H9 (cell line): ENCODE results near the gene ZNF609. TPM values are rescaled to one million over a fixed set of nuclear protein-coding genes. Genes with fewer than 3 reads are reported as not detected.

Experiments
- DNase-seq: peaks from one replicate; pipeline ENCODE4 v3.0.0-alpha.2; 2017
- H2AFZ ChIP-seq: one replicate; pipeline ENCODE4 v1.6.1; 2013; ENCODE audit warnings: mild to moderate bottlenecking, low read length, control low read depth, moderate library complexity
- H2AK5ac ChIP-seq: 2 replicates; pipeline ENCODE4 v1.6.1; 2013; ENCODE audit warnings: low read length, control low read depth, mixed read lengths; ENCODE audit not compliant: insufficient read length
- H2BK120ac ChIP-seq: one replicate; pipeline ENCODE4 v1.6.1; 2013; ENCODE audit warnings: low read depth, mild to moderate bottlenecking, low read length, control low read depth, inconsistent platforms; ENCODE audit not compliant: poor library complexity, severe bottlenecking
- H2BK12ac ChIP-seq: 2 replicates; pipeline ENCODE4 v1.6.1; 2013; ENCODE audit warnings: low read length, control low read depth, mixed read lengths, low read depth; ENCODE audit not compliant: insufficient read length
- H2BK15ac ChIP-seq: 2 replicates; pipeline ENCODE4 v1.6.1; 2013; ENCODE audit warnings: low read depth, low read length, control low read depth
- H2BK20ac ChIP-seq: one replicate; pipeline ENCODE4 v1.6.1; 2013; ENCODE audit warnings: low read depth, mild to moderate bottlenecking, low read length, control low read depth, inconsistent platforms; ENCODE audit not compliant: poor library complexity, severe bottlenecking
- H2BK5ac ChIP-seq: 2 replicates; pipeline ENCODE4 v1.6.1; 2013; ENCODE audit warnings: low read length, control low read depth, mixed read lengths; ENCODE audit not compliant: insufficient read length
- H3K14ac ChIP-seq: 2 replicates; pipeline ENCODE4 v1.6.1; 2013; ENCODE audit warnings: low read length, control low read depth; ENCODE audit not compliant: insufficient read depth
- H3K18ac ChIP-seq: 2 replicates; pipeline ENCODE4 v1.6.1; 2013; ENCODE audit warnings: low read depth, mild to moderate bottlenecking, mixed read lengths, low read length, control low read depth; ENCODE audit not compliant: insufficient read length
- H3K23ac ChIP-seq: 2 replicates; pipeline ENCODE4 v1.6.1; 2013; ENCODE audit warnings: low read length, control low read depth, mixed read lengths, low read depth; ENCODE audit not compliant: insufficient read length
- H3K23me2 ChIP-seq: 2 replicates; pipeline ENCODE4 v1.6.1; 2013; ENCODE audit warnings: low read depth, mild to moderate bottlenecking, mixed read lengths, low read length, control low read depth; ENCODE audit not compliant: insufficient read length, poor library complexity, severe bottlenecking
- H3K27ac ChIP-seq: 2 replicates; pipeline ENCODE4 v1.5.1; 2013; ENCODE audit warnings: low read length, control low read depth, mixed read lengths, low read depth; ENCODE audit not compliant: insufficient read length
- H3K27me3 ChIP-seq: 2 replicates; pipeline ENCODE4 v1.6.1; 2013; ENCODE audit warnings: low read length, control low read depth, inconsistent platforms; ENCODE audit not compliant: insufficient read depth
- H3K4ac ChIP-seq: 2 replicates; pipeline ENCODE4 v1.6.1; 2013; ENCODE audit warnings: low read depth, mild to moderate bottlenecking, control low read depth, inconsistent platforms, low read length, moderate library complexity
- H3K4me1 ChIP-seq: 2 replicates; pipeline ENCODE4 v1.6.1; 2013; ENCODE audit warnings: low read length, control low read depth, inconsistent platforms; ENCODE audit not compliant: insufficient read depth
- H3K4me2 ChIP-seq: 2 replicates; pipeline ENCODE4 v1.6.1; 2013; ENCODE audit warnings: low read length, control low read depth, mixed read lengths; ENCODE audit not compliant: insufficient read length, insufficient read depth
- H3K56ac ChIP-seq: 2 replicates; pipeline ENCODE4 v1.6.1; 2013; ENCODE audit warnings: low read depth, mild to moderate bottlenecking, mixed read lengths, low read length, control low read depth; ENCODE audit not compliant: insufficient read length
- H3K79me1 ChIP-seq: 2 replicates; pipeline ENCODE4 v1.6.1; 2013; ENCODE audit warnings: low read depth, mild to moderate bottlenecking, moderate library complexity, low read length, control low read depth, inconsistent platforms; ENCODE audit not compliant: insufficient read depth, poor library complexity, severe bottlenecking
- H3K79me2 ChIP-seq: 2 replicates; pipeline ENCODE4 v1.6.1; 2013; ENCODE audit warnings: low read length, control low read depth, inconsistent platforms; ENCODE audit not compliant: insufficient read depth
- H3K9ac ChIP-seq: 2 replicates; pipeline ENCODE4 v1.6.1; 2013; ENCODE audit warnings: low read length, control low read depth, mixed read lengths; ENCODE audit not compliant: insufficient read length; ENCODE audit errors: extremely low read depth
- H3K9me3 ChIP-seq: one replicate; pipeline ENCODE4 v1.6.1; 2013; ENCODE audit warnings: low read depth, low read length, inconsistent platforms; ENCODE audit not compliant: control insufficient read depth
- H3T11ph ChIP-seq: one replicate; pipeline ENCODE4 v1.6.1; 2013; ENCODE audit warnings: mild to moderate bottlenecking, low read length, control low read depth, inconsistent platforms
- H4K20me1 ChIP-seq: one replicate; pipeline ENCODE4 v1.6.1; 2013; ENCODE audit not compliant: control insufficient read depth, insufficient read length, insufficient read depth
- H4K5ac ChIP-seq: 2 replicates; pipeline ENCODE4 v1.6.1; 2013; ENCODE audit warnings: low read depth, mild to moderate bottlenecking, mixed read lengths, low read length, control low read depth; ENCODE audit not compliant: insufficient read length
- H4K8ac ChIP-seq: replicated peaks from 2 replicates; pipeline ENCODE4 v1.6.1; 2013; ENCODE audit warnings: low read length, control low read depth, mixed read lengths, low read depth; ENCODE audit not compliant: insufficient read length
- H4K91ac ChIP-seq: 2 replicates; pipeline ENCODE4 v1.6.1; 2013; ENCODE audit warnings: low read depth, mild to moderate bottlenecking, moderate library complexity, mixed read lengths, low read length, control low read depth; ENCODE audit not compliant: insufficient read length
- H3K27ac Mint-ChIP-seq, 3 experiments: 2 replicates in 2 of 3; 3 replicates in 1 of 3; pipeline ENCODE4 v1.8.0; 2020 to 2021; ENCODE audit warnings: mixed read lengths in 3 of 3, mild to moderate bottlenecking in 1 of 3, moderate library complexity in 1 of 3
- H3K27me3 Mint-ChIP-seq: 2 replicates; pipeline ENCODE4 v1.8.0; 2021; ENCODE audit warnings: low read depth, mild to moderate bottlenecking, moderate library complexity, mixed read lengths
- H3K36me3 Mint-ChIP-seq, 3 experiments: 2 replicates in 2 of 3; 3 replicates in 1 of 3; pipeline ENCODE4 v1.8.0; 2020 to 2021; ENCODE audit warnings: low read depth in 3 of 3, mixed read lengths in 3 of 3; ENCODE audit not compliant: insufficient read depth in 1 of 3
- H3K4me1 Mint-ChIP-seq, 2 experiments: 2 replicates each; pipeline ENCODE4 v1.8.0; 2020; ENCODE audit warnings: mixed read lengths in 2 of 2
- H3K4me3 Mint-ChIP-seq, 2 experiments: 2 replicates in 1 of 2; 3 replicates in 1 of 2; pipeline ENCODE4 v1.8.0; 2020 to 2021; ENCODE audit warnings: mild to moderate bottlenecking in 2 of 2, mixed read lengths in 2 of 2, moderate library complexity in 1 of 2
- H3K9me3 Mint-ChIP-seq, 2 experiments: 2 replicates in 1 of 2; 3 replicates in 1 of 2; pipeline ENCODE4 v1.8.0; 2020; ENCODE audit warnings: mild to moderate bottlenecking in 2 of 2, mixed read lengths in 2 of 2, moderate library complexity in 1 of 2
- WGBS: extraction: QIAGEN DNeasy Blood & Tissue Kit; methylation state at CpG from one replicate; pipeline ENCODE4 v1.1.7; 2013; ENCODE audit warnings: missing lambda C conversion rate, low lambda C conversion rate, mixed read lengths; ENCODE audit not compliant: insufficient read length; ENCODE audit errors: extremely low coverage; 5-methylcytosine and 5-hydroxymethylcytosine counted together
- total RNA-seq: library from RNA; stranded (reverse); gene quantifications from 2 replicates; pipeline ENCODE4 v1.2.1, GENCODE V29; 2021
- TF ChIP-seq, protein P1 (sequence below): fragments of 200-600 bp; sonication (generic); conservative IDR thresholded peaks from 3 replicates; pipeline ENCODE4 v1.8.0; 2021; ENCODE audit warnings: antibody characterized with exemption, mild to moderate bottlenecking

The ZNF609 gene
- total RNA-seq, 1 experiment from 2014 or later: 45.3 TPM

- Histone ChIP-seq H2AK5ac (no peak overlapping the region), H2BK5ac (no peak overlapping the region), H3K14ac (no peak overlapping the region), H3K18ac (no peak overlapping the region), H3K27ac (no peak overlapping the region), H3K23ac (no peak overlapping the region), H2BK15ac (no peak overlapping the region), H3K4me1 (peaks cover 3% of the 10 kb centered on the region), H3K23me2 (no peaks in the 10 kb centered on the region), H3K9ac (no peak overlapping the region), H3K79me1 (peaks cover 6% of the 10 kb centered on the region), H3K9me3 (no peaks in the 10 kb centered on the region), H3K4ac (no peak overlapping the region), H3K27me3 (no peaks in the 10 kb centered on the region), H4K5ac (no peak overlapping the region), H2AFZ (no peak overlapping the region), H4K91ac (no peak overlapping the region), H2BK120ac (no peak overlapping the region), H3K79me2 (no peaks in the 10 kb centered on the region; the same call in 1 of the 2 replicates), H3K4me2 (no peak overlapping the region), H2BK20ac (no peak overlapping the region), H4K8ac (no peak overlapping the region), H2BK12ac (no peak overlapping the region), H4K20me1 (no peaks in the 10 kb centered on the region), H3T11ph (no peak overlapping the region), H3K56ac (no peak overlapping the region)
- TF ChIP-seq, protein P1, sequence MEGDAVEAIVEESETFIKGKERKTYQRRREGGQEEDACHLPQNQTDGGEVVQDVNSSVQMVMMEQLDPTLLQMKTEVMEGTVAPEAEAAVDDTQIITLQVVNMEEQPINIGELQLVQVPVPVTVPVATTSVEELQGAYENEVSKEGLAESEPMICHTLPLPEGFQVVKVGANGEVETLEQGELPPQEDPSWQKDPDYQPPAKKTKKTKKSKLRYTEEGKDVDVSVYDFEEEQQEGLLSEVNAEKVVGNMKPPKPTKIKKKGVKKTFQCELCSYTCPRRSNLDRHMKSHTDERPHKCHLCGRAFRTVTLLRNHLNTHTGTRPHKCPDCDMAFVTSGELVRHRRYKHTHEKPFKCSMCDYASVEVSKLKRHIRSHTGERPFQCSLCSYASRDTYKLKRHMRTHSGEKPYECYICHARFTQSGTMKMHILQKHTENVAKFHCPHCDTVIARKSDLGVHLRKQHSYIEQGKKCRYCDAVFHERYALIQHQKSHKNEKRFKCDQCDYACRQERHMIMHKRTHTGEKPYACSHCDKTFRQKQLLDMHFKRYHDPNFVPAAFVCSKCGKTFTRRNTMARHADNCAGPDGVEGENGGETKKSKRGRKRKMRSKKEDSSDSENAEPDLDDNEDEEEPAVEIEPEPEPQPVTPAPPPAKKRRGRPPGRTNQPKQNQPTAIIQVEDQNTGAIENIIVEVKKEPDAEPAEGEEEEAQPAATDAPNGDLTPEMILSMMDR: no peak
- no peaks in the 10 kb centered on the region for H3K9me3 Mint-ChIP-seq
- H3K4me3 Mint-ChIP-seq: no peak overlapping the region
- no CpG with 5 or more reads among the region's 3 CpGs for WGBS
- no peaks in the 10 kb centered on the region for H3K27me3 Mint-ChIP-seq
- H3K27ac Mint-ChIP-seq: peak overlapping the region in 2 of 3 experiments; percentile 19 to 40; a peak in 2 of 7 replicates
- H3K36me3 Mint-ChIP-seq: peaks cover 14 to 34% (median 29%) of the 10 kb centered on the region in 3 experiments
- no peak for DNase-seq
- H3K4me1 Mint-ChIP-seq: peaks cover 17 to 21% of the 10 kb centered on the region in 2 experiments
Observed at GRCh38 chr15:64500695-64501395, 40.5 kb downstream of the ZNF609 start.
